HepG2 (cell line): ENCODE results near the gene ELOVL6. TPM values are rescaled to one million over a fixed set of nuclear protein-coding genes. Genes with fewer than 3 reads are reported as not detected.

ENCODE experiments used
- ADNP ChIP-seq: sonication (generic); formaldehyde crosslinking; IDR thresholded peaks from 2 replicates; pipeline ENCODE4 v1.4.0; 2020; ENCODE audit warnings: missing genetic modification reagents
- CBX1 ChIP-seq: IDR thresholded peaks from one replicate; pipeline ENCODE4 v1.6.1; 2016; ENCODE audit warnings: antibody characterized with exemption, low read depth
- EP300 ChIP-seq, 3 experiments: sonication (generic) in 1 of 3; formaldehyde crosslinking in 1 of 3; IDR thresholded peaks; 2 replicates each; pipeline versions ENCODE4 v1.5.1 to v1.6.1; 2011 to 2020; ENCODE audit warnings: low read depth in 2 of 3, low read length in 2 of 3, borderline replicate concordance in 1 of 3, improper control_type of control experiment in 1 of 3, mild to moderate bottlenecking in 1 of 3, missing genetic modification reagents in 1 of 3, moderate library complexity in 1 of 3
- MED1 ChIP-seq: sonication (generic); formaldehyde crosslinking; IDR thresholded peaks from 2 replicates; pipeline ENCODE4 v1.4.0; 2020; ENCODE audit warnings: missing genetic modification reagents
- NFATC3 ChIP-seq: sonication (generic); formaldehyde crosslinking; IDR thresholded peaks from 2 replicates; pipeline ENCODE4 v1.5.1; 2020; ENCODE audit warnings: mild to moderate bottlenecking, missing genetic modification reagents
- NFKB2 ChIP-seq: sonication (generic); formaldehyde crosslinking; IDR thresholded peaks from 2 replicates; pipeline ENCODE4 v1.4.0; 2020; ENCODE audit warnings: missing genetic modification reagents, borderline replicate concordance
- PHF21A ChIP-seq: sonication (generic); formaldehyde crosslinking; IDR thresholded peaks from 2 replicates; pipeline ENCODE4 v1.5.0; 2020; ENCODE audit warnings: mild to moderate bottlenecking, missing genetic modification reagents
- RELA ChIP-seq: sonication (generic); formaldehyde crosslinking; IDR thresholded peaks from 2 replicates; pipeline ENCODE4 v1.4.0; 2020; ENCODE audit warnings: missing genetic modification reagents
- SMAD9 ChIP-seq: sonication (generic); formaldehyde crosslinking; IDR thresholded peaks from 2 replicates; pipeline ENCODE4 v1.5.1; 2020; ENCODE audit warnings: mild to moderate bottlenecking, missing genetic modification reagents
- SRSF1 ChIP-seq: fragments of 200-400 bp; formaldehyde crosslinking; optimal IDR thresholded peaks from 2 replicates; pipeline ENCODE3; 2017; ENCODE audit warnings: mild to moderate bottlenecking, low read depth, low read length, moderate library complexity
- TCF12 ChIP-seq, 2 experiments: fragments of 450-650 bp in 1 of 2; sonication (generic) in 1 of 2; formaldehyde crosslinking in 1 of 2; IDR thresholded peaks; 2 replicates each; pipeline versions ENCODE4 v1.6.1 to v1.8.0; 2017 to 2022; ENCODE audit warnings: antibody characterized with exemption in 1 of 2, mild to moderate bottlenecking in 1 of 2, missing genetic modification reagents in 1 of 2, moderate library complexity in 1 of 2
- TOE1 ChIP-seq: sonication (generic); formaldehyde crosslinking; IDR thresholded peaks from 2 replicates; pipeline ENCODE4 v1.4.0; 2020; ENCODE audit warnings: mild to moderate bottlenecking, missing genetic modification reagents
- TOPORS ChIP-seq: sonication (generic); formaldehyde crosslinking; IDR thresholded peaks from 2 replicates; pipeline ENCODE4 v1.8.0; 2023; ENCODE audit warnings: mild to moderate bottlenecking, missing genetic modification reagents
- ZNF20 ChIP-seq: sonication (generic); formaldehyde crosslinking; IDR thresholded peaks from 2 replicates; pipeline ENCODE4 v1.4.0; 2020; ENCODE audit warnings: mild to moderate bottlenecking, moderate library complexity, missing genetic modification reagents
- ZNF224 ChIP-seq: sonication (generic); formaldehyde crosslinking; IDR thresholded peaks from 2 replicates; pipeline ENCODE4 v1.5.0; 2020; ENCODE audit warnings: mild to moderate bottlenecking, missing genetic modification reagents
- ZNF225 ChIP-seq: sonication (generic); formaldehyde crosslinking; IDR thresholded peaks from 2 replicates; pipeline ENCODE4 v1.4.0; 2020; ENCODE audit warnings: mild to moderate bottlenecking, missing genetic modification reagents
- ZNF234 ChIP-seq: sonication (generic); formaldehyde crosslinking; conservative IDR thresholded peaks from 2 replicates; pipeline ENCODE4 v1.5.1; 2020; ENCODE audit warnings: mild to moderate bottlenecking, missing genetic modification reagents
- ZNF530 ChIP-seq: sonication (generic); formaldehyde crosslinking; IDR thresholded peaks from 2 replicates; pipeline ENCODE4 v1.5.0; 2020; ENCODE audit warnings: low read depth, mild to moderate bottlenecking, missing genetic modification reagents
- ZNF558 ChIP-seq: sonication (generic); formaldehyde crosslinking; IDR thresholded peaks from 2 replicates; pipeline ENCODE4 v1.9.0; 2022; ENCODE audit warnings: mild to moderate bottlenecking, missing genetic modification reagents, borderline replicate concordance
- ZNF619 ChIP-seq: sonication (generic); formaldehyde crosslinking; IDR thresholded peaks from 2 replicates; pipeline ENCODE4 v1.4.0; 2020; ENCODE audit warnings: mild to moderate bottlenecking, missing genetic modification reagents
- ZNF790 ChIP-seq: sonication (generic); formaldehyde crosslinking; IDR thresholded peaks from 2 replicates; pipeline ENCODE4 v1.8.0; 2022; ENCODE audit warnings: missing genetic modification reagents, mild to moderate bottlenecking, borderline replicate concordance
- ZNF839 ChIP-seq: sonication (generic); formaldehyde crosslinking; IDR thresholded peaks from 2 replicates; pipeline ENCODE4 v1.4.0; 2020; ENCODE audit warnings: missing genetic modification reagents, mild to moderate bottlenecking, borderline replicate concordance
- polyA plus RNA-seq, 8 experiments: library from polyadenylated mRNA; depleted of rRNA in 3 of 8; stranded (reverse) in 7 of 8; unstranded in 1 of 8; fragments of >200 nt; fragmentation: Illumina TruSeq in 4 of 8; extraction: Trizol in 4 of 8; gene quantifications; 2 replicates each; pipeline versions ENCODE4 v1.2.1 to v1.2.3, GENCODE V29; 2011 to 2016; ENCODE audit warnings: low read depth in 4 of 8, missing spikeins in 1 of 8, mixed read lengths in 1 of 8; ENCODE audit not compliant: insufficient read depth in 1 of 8
- total RNA-seq, 5 experiments: library from RNA; depleted of rRNA; stranded (reverse); fragments of >200 nt; fragmentation: Illumina TruSeq; extraction: Trizol; gene quantifications; 2 replicates each; pipeline ENCODE4 v1.2.3, GENCODE V29; 2016; ENCODE audit warnings: low read depth in 1 of 5
- TF ChIP-seq, protein P1 (sequence below): sonication (generic); formaldehyde crosslinking; IDR thresholded peaks from 2 replicates; pipeline ENCODE4 v1.9.0; 2022; ENCODE audit warnings: low read depth, missing genetic modification reagents
- TF ChIP-seq, protein P2 (sequence below): sonication (generic); formaldehyde crosslinking; IDR thresholded peaks from 2 replicates; pipeline ENCODE4 v1.4.0; 2020; ENCODE audit warnings: low read depth, mild to moderate bottlenecking, missing genetic modification reagents
- TF ChIP-seq, protein P3 (sequence below): sonication (generic); formaldehyde crosslinking; conservative IDR thresholded peaks from 2 replicates; pipeline ENCODE4 v1.4.0; 2020; ENCODE audit warnings: missing genetic modification reagents
- TF ChIP-seq, protein P4 (sequence below): sonication (generic); formaldehyde crosslinking; IDR thresholded peaks from 2 replicates; pipeline ENCODE4 v1.8.1; 2023; ENCODE audit warnings: mild to moderate bottlenecking, missing genetic modification reagents

ELOVL6 gene
- total and polyA plus RNA-seq, 2 of the 13 experiments (the other 11 are each of a cell fraction or from before 2014, with no cell fraction given) = 14.1 to 23.2 TPM

DNA sequence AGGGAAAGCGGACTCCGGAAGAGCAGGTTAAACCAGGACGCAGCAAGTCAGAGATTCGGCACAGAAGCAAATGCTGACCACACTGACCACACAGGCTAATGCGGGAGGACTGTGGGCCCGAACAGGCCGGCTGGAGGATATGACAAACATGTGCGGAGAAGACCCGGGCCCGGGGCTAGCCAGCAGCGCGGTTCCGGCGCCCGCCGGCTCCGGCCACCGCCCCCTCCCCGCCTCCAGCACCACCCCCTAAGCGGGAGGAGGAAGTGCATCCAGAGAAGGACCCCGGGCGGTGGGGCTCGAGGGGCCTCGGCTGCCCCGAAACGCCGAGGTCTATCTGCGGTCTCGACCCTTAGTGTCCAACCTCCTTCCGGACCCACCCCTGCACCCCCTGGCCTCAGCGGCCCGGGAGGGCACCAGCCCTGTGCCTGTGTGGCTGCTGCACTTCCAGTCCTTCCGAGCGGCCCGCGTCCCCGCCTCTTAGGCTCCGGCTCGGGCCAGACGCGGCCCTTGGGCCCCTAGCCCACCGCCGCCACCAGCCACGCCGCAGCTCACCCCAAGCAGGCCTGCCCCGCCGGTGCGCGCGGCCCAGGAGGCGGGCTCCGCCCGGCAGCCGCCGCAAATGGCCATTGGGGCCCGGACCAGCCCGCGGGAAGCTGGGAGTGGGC is 2.1 kb downstream of the ELOVL6 start (continued):
- TF ChIP-seq, protein P1, sequence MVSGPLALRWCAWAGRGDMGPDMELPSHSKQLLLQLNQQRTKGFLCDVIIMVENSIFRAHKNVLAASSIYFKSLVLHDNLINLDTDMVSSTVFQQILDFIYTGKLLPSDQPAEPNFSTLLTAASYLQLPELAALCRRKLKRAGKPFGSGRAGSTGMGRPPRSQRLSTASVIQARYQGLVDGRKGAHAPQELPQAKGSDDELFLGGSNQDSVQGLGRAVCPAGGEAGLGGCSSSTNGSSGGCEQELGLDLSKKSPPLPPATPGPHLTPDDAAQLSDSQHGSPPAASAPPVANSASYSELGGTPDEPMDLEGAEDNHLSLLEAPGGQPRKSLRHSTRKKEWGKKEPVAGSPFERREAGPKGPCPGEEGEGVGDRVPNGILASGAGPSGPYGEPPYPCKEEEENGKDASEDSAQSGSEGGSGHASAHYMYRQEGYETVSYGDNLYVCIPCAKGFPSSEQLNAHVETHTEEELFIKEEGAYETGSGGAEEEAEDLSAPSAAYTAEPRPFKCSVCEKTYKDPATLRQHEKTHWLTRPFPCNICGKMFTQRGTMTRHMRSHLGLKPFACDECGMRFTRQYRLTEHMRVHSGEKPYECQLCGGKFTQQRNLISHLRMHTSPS = no peak
- no peak for TF ChIP-seq SRSF1
- no peak for TF ChIP-seq ZNF234 (CRISPR knock-in tag)
- no peak for TF ChIP-seq NFATC3
- TF ChIP-seq ZNF530 (CRISPR knock-in tag) = no peak
- TF ChIP-seq ZNF224 (CRISPR knock-in tag) = no peak
- TF ChIP-seq SMAD9 (CRISPR knock-in tag) = no peak
- no peak for TF ChIP-seq RELA (CRISPR knock-in tag)
- TF ChIP-seq, protein P2, sequence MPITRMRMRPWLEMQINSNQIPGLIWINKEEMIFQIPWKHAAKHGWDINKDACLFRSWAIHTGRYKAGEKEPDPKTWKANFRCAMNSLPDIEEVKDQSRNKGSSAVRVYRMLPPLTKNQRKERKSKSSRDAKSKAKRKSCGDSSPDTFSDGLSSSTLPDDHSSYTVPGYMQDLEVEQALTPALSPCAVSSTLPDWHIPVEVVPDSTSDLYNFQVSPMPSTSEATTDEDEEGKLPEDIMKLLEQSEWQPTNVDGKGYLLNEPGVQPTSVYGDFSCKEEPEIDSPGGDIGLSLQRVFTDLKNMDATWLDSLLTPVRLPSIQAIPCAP (CRISPR knock-in tag) = no peak
- no peak; the same call in 1 of the 2 replicates for TF ChIP-seq ZNF558 (CRISPR knock-in tag)
- TF ChIP-seq PHF21A = peak; percentile 29
- TF ChIP-seq ZNF225 (CRISPR knock-in tag) = no peak
- peak; percentile 66 for TF ChIP-seq CBX1
- TF ChIP-seq ZNF839 (CRISPR knock-in tag) = no peak
- no peak for TF ChIP-seq MED1 (CRISPR knock-in tag)
- no peak for TF ChIP-seq TCF12 (IDR thresholded peaks at IDR 0.05)
- peak; percentile 77; the same call in 1 of the 2 replicates for TF ChIP-seq TCF12 (CRISPR knock-in tag; IDR thresholded peaks at IDR 0.05)
- TF ChIP-seq, protein P3, sequence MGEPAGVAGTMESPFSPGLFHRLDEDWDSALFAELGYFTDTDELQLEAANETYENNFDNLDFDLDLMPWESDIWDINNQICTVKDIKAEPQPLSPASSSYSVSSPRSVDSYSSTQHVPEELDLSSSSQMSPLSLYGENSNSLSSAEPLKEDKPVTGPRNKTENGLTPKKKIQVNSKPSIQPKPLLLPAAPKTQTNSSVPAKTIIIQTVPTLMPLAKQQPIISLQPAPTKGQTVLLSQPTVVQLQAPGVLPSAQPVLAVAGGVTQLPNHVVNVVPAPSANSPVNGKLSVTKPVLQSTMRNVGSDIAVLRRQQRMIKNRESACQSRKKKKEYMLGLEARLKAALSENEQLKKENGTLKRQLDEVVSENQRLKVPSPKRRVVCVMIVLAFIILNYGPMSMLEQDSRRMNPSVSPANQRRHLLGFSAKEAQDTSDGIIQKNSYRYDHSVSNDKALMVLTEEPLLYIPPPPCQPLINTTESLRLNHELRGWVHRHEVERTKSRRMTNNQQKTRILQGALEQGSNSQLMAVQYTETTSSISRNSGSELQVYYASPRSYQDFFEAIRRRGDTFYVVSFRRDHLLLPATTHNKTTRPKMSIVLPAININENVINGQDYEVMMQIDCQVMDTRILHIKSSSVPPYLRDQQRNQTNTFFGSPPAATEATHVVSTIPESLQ (CRISPR knock-in tag) = no peak
- TF ChIP-seq TOE1 (CRISPR knock-in tag) = no peak; the same call in 1 of the 2 replicates
- TF ChIP-seq ZNF20 (CRISPR knock-in tag) = no peak
- TF ChIP-seq ADNP (CRISPR knock-in tag) = no peak
- TF ChIP-seq, protein P4, sequence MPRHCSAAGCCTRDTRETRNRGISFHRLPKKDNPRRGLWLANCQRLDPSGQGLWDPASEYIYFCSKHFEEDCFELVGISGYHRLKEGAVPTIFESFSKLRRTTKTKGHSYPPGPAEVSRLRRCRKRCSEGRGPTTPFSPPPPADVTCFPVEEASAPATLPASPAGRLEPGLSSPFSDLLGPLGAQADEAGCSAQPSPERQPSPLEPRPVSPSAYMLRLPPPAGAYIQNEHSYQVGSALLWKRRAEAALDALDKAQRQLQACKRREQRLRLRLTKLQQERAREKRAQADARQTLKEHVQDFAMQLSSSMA (CRISPR knock-in tag) = no peak
- no peak; the same call in 1 of the 2 replicates for TF ChIP-seq TOPORS (CRISPR knock-in tag)
- TF ChIP-seq NFKB2 (CRISPR knock-in tag) = no peak
- TF ChIP-seq EP300 (IDR thresholded peaks at IDR 0.05; ENCODE audit: low read depth in 2 of 2, low read length in 2 of 2) = no peak
- no peak for TF ChIP-seq EP300 (CRISPR knock-in tag; IDR thresholded peaks at IDR 0.05; ENCODE audit: borderline replicate concordance)
- TF ChIP-seq ZNF619 (CRISPR knock-in tag) = no peak; the same call in 1 of the 2 replicates
- TF ChIP-seq ZNF790 (CRISPR knock-in tag) = no peak
